Activated gamma-delta T cell treated with anti-CD3 and anti-CD28 coated beads, Interleukin-2, amount 50 U/mL, for 16 hours (primary cell): ENCODE data around the gene S100A4.
A peak's percentile ranks its signal among the peaks of the same experiment; 100 is the strongest.
"Not testable (repeated sequence)": the region's sequence is repeated elsewhere in the genome, so short reads cannot be mapped to it uniquely, and the experiment has no call there.

Experiments
- DNase-seq: peaks from one replicate; pipeline ENCODE4 v3.0.0-alpha.2; 2020; ENCODE audit warnings: low read depth

S100A4 gene

DNA sequence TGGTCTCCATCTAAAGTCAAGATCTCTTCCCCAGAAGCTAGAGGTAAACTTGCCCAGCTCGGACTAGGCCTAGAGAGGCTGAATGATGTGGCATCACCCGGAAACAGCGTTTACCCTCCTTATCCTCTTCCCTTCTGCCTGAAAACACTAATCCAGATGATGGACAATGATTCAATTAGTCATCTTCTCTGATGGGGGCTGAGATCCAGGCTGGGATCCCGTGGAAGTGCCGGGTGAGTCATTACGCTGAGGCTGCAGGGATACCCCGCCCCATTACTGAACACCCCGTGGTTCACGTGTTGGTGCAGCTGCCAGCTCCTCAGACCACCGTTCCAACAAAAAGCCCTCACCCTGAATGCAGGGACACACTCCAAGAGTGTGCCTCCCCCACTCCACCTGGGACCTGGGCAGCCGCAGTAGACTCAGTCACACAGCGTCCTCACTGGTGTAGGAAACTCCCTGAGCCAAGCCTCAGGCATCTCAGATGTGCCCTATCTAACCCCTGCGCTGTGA is 11.9 kb downstream of the S100A4 start:
- DNase-seq: no peak

DNA sequence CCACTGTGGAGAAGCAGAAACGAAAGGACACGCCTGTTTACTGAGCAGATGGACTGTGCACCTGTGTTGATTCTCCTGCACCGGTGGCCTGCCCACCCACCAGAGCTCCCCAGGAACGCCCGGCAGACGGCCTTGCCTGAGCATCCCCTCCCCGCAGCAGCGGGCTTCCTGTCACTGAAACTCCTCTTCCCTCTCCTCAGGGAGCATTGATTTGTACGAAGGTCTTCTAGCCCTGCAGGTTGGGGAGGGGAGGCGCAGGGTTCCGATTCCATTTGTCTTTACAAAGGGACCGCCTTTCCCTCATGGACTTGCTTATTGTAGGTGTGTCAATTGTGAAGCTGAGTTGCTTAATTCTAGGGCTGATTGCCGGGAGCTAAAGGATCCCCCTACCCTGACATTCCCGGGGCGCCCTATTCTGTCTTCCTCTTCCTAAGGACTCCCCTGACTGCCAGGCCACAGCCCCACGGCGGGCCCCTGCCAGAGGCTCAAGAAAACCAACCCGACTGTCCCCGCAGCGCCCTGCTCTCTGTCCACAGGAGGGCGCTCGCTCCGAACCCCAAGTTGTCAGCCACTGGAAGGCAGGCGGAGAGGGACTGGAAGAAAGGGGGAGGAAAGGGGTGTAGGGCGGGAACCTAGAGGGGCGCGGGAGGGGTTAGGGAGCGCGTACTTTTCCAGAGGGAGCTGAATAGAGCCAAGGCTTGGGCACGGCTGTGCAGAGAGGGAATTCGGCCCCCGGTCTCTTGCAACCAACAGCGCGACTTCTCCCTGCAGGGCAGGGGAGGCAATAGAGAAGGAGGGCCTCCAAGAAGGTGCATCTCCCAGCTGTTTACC is 12.6 kb downstream of the S100A4 start:
- peak; percentile 58 for DNase-seq

DNA sequence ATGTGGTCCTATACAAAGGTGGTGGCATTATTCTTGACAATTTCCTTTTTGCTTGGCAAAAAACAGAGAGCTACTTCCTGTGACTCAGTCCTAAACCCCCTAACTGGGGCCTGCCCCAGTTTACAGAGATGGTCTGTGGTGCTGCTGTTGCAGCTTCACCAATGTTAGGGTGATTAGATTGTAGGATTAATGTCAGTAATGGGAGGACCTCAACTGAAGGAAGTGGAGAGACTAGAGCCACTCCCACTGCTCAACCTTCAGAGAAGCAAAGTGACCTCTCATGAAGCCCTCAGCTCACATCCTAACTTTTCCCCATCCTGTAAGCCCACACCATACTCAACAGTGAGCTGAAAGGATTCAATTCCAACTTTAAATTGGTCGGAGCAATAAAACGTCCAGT is 13.4 kb downstream of the S100A4 start:
- DNase-seq: peak; percentile 34

DNA sequence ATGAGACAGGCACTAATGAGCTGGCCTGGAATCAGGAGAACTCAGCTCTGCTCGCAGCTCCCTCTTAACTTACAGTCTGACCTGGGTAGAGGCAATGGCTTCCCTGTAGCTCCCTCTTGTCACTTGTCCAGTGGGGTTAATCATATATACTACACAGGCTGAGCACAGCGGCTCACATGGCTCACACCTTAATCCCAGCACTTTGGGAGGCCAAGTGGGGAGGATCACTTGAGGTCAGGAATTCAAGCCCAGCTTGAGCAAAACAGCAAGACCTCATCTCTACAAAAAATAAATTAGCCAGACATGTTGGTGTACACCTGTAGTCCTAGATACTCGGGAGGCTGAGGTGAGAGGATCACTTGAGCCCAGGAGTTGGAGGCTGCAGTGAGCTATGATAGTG is 14.0 kb downstream of the S100A4 start:
- DNase-seq: no peak

DNA sequence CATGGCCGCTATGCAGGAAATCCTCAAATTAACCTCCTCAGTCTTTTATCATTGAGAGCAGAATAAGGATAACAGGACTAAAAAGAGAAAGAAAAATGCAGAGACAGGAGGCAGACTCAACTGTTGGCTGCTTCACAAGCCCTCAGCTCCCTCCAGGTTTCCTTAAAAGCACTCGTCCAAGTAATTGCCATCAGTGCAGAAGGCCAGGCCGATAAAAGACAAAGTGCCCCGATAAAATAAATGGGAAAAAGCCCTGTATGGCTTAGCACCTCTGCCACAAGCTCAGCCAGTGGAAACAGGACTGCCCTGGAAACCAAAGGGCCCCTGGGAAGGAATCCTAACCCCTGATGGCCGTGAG is 17.9 kb downstream of the S100A4 start:
- no peak for DNase-seq

DNA sequence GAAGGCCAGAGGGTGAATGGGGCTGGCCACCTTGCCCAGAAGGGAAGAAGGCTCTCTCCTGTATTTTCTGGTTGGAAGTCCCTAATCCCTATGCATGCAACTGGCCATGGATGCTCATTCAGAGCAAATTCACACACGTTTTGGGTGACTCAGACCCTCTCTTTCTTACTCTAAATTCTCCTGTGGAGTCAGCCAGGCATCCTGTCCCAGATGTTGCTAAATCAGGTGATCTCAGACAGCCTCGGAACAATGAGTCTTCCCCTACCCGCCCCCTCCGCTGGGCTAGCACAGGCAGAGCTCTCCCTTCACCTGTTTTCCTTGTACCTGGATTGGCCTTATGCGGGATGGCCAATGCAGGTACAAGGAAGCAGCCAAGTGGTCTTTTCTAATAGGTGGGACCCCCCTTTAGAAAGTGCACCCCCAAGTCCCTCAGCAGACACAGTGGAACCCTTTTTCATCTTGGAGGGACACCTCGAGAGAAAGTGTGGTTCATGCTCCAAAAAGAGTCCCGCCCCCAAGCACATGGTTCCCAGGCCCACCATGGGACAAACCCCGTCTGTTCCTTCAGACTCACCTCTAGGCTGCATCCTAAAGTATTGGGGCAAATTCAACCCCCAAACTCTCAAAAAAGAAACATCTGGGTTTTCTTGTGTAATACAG is 18.5 kb downstream of the S100A4 start:
- no peak for DNase-seq

DNA sequence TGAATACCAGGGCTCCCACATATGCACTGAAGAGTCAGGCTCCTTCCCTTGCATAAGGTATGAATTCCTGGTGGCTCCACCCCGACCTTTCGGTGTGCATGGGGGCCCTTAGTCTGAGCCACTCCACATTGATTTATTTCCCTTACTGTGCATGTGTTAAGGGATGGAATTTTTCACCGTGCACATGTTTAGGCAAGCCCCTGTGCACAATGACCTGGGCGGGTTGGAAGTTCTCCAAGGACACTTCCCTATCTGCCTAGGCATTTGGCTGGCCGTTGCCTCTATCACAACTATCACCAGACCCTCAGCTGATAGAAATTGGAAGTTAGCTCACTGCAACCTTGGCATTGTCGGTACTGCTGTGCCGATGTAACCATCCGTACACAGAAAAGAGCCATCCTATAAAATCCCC is 19.5 kb downstream of the S100A4 start:
- no peak for DNase-seq

DNA sequence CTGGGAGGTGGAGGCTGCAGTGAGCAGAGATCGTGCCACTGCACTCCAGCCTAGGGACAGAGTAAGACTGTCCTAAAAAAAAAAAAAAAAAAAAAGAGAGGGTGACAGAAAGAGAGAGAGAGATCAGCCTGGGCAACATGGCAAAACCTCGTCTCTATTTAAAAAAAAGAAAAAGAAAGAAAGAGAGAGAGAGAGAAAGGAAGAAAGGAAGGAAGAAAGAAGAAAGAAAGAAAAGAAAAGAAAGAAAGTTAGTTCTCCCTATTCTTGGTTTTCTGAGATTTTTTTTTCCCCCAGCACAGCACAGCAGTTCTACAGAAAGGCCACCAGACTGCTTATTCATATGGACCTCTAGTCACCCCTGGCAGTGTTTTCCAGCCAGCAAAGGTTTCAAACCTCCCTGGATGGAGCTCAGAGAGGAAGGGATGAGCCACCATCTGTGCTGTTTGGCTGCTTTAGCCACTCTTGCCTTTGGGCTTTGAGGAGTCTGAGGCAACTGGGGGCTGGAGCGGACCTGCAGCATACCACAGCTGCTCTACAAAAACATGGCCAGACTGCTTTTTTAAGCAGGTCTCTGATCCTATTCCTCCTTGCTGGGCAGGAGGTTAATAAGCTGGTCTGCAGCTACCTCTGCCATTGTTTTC is 20.4 kb downstream of the S100A4 start:
- DNase-seq: no peak

DNA sequence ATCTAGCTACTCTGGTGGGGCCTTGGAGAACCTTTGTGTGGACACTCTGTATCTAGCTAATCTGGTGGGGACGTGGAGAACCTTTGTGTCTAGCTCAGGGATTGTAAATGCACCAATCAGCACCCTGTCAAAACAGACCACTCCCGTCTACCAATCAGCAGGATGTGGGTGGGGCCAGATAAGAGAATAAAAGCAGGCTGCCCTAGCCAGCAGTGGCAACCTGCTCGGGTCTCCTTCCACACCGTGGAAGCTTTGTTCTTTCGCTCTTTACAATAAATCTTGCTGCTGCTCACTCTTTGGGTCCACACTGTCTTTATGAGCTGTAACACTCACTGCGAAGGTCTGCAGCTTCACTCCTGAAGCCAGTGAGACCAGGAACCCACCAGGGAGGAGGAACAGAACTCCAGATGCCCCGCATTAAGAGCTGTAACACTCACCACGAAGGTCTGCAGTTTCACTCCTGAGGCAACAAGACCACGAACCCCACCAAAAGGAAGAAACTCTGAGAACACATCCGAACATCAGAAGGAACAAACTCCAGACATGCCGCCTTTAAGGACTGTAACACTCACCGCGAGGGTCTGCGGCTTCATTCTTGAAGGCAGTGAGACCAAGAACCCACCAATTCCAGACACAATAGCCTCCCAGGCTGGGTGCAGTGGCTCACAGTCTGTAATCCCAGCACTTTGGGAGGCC is 23.1 kb downstream of the S100A4 start:
- not testable (repeated sequence) for DNase-seq

DNA sequence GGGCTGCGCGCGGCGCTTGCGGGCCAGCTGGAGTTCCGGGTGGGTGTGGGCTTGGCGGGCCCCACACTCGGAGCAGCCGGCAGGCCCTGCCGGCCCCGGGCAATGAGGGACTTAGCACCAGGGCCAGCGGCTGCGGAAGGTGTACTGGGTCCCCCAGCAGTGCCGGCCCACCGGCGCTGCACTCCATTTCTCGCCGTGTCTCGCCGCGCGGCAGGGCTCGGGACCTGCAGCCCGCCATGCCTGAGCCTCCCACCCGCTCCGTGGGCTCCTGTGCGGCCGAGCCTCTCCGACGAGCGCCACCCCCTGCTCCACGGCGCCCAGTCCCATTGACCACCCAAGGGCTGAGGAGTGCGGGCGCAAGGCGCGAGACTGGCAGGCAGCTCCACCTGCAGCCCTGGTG is 23.8 kb downstream of the S100A4 start:
- DNase-seq: not testable (repeated sequence)

DNA sequence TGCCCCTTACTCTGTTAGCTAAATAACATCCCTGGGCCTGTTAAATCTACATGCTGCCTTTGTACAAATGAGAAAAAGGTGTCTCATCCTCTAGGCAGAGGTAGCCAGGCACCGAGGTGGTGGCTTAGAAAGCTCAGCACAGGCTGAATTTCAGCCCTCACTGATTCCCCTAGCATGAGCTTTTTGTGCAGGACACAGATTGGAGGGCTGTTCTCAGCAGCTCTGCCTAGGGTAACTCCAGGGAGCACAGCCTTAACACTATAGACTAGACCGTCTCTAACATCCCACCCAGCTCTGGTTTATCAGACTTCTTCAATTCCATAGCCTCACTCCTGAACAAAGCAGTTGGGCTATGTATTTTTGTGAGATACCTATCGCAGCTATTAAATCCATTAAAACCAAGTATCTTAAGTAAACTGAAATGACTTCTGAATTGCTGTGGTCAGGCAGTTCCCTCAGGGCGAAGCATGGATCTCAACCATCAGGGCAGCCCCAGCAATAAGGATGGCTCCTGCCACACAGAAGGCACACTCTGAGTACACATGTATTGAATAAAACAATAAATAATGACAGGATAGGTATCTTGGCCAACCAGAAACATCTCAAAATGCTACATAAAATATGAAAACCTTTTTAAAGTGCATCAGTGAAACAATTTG is 24.7 kb downstream of the S100A4 start:
- no peak for DNase-seq

DNA sequence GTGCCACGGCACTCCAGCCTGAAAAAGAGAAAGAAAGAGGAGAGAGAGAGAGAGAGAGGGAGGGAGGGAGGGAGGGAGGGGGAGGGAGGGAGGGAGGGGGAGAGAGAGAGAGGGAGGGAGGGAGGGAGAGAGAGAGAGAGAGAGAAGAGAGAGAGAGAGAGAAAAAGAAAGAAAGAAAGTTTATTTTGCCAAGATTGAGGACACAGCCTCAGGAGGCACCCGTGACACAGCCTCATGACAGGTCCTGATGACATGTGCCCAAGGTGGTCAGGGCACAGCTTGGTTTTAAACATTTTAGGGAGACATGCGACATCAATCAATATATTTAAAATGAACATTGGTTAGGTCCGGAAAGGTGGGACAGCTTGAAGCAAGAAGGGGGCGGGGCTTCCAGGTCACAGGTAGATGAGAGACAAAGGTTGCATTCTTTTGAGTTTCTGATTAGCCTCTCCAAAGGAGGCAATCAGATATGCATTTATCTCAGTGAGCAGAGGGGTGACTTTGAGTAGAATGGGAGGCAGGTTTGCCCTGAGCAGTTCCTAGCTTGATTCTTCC is 25.4 kb downstream of the S100A4 start:
- DNase-seq: not testable (repeated sequence)

DNA sequence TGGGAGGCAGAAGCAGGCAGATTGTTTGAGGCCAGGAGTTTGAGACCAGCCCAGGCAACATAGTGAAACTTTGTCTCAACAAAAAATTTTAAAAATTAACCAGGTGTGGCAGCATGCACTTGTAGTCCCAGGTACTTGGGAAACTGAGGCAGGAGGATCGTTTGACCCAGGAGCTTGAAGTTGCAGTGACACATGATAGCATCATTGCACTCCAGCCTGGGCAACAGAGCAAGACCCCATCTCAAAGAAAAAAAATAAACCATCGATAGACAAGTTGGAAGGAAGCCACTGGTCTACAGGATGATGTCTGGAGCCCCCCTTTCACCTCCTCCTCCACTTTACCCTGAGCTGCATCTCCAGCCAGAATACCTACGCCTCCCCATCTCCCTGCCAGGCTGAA is 26.4 kb downstream of the S100A4 start:
- no peak for DNase-seq

DNA sequence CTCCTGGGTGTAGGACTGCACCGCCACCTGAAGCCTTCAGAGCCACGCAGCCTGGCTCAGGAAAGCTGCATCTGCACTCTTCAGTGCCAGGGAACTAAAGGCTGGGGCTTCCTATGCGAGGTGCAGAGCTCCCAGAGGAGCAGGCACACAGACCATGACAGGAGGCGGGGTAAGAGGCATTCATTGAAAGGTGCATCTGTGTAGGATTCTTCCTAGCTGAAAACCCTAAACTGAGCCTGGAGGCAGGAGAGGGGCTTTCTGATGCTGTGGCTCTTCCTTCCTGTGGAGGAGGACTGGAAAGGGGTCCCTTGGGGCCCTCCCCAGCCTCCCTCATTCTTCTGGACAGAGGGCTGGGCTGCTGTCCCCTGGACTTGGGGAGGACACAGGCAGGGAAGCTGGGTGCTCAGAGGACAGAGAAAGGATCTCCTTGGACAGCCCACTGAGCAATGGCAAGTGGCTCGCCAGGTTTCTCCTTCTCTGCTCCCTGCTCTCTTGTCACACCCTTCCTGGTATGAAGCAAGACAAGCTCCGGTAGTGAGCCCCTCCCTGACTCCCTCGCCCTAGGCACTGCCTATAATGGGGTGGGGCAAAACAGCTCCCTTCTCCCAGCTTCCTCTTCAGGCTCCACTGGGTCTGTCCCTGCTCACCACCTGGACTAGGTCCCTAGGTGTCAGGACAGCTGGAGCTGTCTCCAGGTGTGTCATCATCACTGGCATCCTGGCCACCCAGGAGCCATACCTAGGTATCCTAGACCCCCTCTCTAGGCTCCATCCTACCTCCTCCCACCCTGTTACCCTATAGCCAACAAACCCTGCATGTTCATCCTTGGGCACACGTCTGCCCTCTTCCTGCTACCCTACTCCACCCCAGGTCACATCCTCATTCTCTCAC is 29.9 kb downstream of the S100A4 start:
- no peak for DNase-seq

DNA sequence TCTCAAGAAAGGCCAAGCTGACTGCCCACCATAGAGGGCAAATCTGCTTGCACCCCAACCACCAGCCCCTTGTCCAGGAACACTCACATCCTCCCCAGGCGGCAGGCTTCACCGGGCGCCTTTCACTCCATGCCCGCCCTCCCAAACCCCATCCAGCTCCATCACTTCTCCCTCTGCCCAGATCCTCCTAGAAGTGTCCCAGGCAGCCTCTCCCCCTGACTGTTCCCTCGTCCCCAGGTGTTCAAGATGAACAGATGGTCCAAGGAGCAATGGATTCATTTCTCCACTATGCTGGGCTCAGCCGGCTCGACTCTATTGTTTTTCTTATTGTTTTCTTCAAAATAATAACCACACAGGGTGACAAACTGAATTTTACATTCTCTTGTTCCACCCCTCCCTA is 31.9 kb downstream of the S100A4 start:
- DNase-seq: no peak

DNA sequence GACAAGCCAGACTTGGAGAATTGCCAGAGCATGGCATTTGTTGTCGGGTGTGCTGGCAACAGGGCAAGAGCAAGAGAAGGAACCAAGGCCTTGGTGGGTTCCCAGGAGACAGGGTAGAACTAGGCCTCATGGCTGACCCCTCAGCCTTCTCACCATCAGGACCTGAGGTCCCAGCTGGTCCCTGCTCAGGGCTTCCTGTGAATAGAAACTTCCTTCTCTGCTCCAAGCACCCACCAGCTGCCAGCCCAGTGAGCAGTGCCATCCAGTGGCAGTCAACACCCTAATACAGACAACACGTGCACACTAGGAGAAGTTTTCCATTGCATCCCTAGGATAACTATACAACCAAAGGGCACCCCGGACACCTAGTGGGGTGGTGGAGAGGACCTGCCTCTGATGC is 32.6 kb downstream of the S100A4 start:
- DNase-seq: no peak

DNA sequence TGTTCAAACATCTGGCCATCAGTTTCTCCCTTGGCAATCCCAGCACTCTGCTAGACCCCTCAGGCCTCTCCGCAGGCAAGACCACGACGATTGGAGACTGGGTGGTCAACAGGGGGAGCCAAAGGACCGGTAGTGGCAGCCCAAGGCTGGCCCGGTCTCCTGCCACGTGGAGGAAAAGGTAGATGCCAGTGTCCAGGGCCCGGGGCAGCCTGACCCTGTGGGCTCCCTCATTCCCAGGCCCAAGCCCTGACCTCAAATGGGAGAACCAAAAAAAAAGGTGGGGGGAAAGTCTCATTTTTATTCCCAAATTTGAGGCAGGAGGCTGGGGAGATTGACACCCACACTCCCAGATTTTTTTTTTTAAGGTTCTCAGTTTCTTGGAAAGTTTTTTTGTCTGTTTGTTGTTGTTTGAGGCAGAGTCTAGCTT is 34.6 kb downstream of the S100A4 start:
- DNase-seq: peak; percentile 75

DNA sequence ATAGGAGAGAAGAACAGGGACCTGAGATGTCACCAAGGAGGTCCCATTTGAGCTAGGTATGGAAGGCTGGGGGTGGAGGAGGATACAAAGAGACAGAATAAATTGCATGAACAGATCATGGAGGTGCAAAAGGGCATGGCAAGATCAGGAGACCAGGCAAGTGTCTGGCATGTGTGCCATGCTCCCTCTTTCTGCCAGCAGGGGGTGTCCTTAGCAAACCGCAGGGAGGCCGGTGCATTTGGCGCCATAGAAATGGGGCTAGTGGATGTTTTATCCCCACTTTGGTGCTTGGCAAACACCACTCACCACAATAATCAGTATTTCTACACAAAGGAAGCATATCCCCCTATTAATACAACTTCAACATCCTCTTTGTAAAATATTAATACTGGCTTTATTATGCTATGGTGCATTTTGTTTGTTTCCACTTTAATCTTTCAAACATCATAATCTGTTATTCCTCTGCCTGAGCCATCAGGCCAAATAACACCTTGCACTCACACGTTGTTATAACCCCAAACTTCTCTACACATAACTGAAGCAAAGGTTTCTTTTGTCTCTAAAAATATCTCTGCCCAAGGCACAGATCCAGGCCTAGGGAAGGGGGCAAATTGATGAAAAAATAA is 35.8 kb downstream of the S100A4 start:
- DNase-seq: peak; percentile 42

DNA sequence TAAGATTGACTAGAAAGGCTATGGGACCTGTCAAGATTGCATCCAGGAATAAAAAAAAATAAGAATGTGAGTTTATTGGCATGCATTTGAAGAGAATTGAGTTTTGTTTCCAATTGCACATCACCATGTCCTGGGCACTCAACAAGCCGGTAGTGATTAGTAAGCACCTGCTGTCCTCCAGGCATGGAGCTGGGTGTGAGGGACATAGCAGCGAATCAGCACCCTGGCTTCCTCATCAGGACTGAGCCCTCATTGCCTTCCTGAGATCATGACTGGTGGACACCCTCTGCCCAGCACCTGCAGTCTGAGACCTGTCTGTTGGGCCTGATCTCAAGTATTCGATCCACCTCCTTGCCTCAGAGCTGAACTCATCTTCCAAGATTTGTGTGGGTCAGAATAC is 36.6 kb downstream of the S100A4 start:
- no peak for DNase-seq
